ENCODE results near the gene SLIT3. TPM values are rescaled to one million over a fixed set of nuclear protein-coding genes. Genes with fewer than 3 reads are reported as not detected.

SLIT3 gene
- polyA plus RNA-seq, 3 donors = 48.8 to 51.1 (median 50.1) TPM

- DNase-seq (ENCODE audit: low read depth in 3 of 3, low spot score in 2 of 3) = no peak
Observed at GRCh38 chr5:169272111-169272510, 28.8 kb downstream of the SLIT3 start.

GRCh38 chr5:169270827-169271226 lies 30.1 kb downstream of the SLIT3 start:
- no peak for DNase-seq (ENCODE audit: low read depth in 3 of 3, low spot score in 2 of 3)

GRCh38 chr5:169268019-169268418 lies 32.9 kb downstream of the SLIT3 start:
- DNase-seq (ENCODE audit: low read depth in 3 of 3, low spot score in 2 of 3) = no peak

GRCh38 chr5:169265888-169266287 lies 35.1 kb downstream of the SLIT3 start:
- DNase-seq (ENCODE audit: low read depth in 3 of 3, low spot score in 2 of 3) = no peak

GRCh38 chr5:169263591-169263990 lies 37.3 kb downstream of the SLIT3 start:
- no peak for DNase-seq (ENCODE audit: low read depth in 3 of 3, low spot score in 2 of 3)

- DNase-seq (ENCODE audit: low read depth in 3 of 3, low spot score in 2 of 3) = no peak
Observed at GRCh38 chr5:169260896-169261569, 39.9 kb downstream of the SLIT3 start.

GRCh38 chr5:169258372-169259000 lies 42.5 kb downstream of the SLIT3 start:
- DNase-seq (ENCODE audit: low read depth in 3 of 3, low spot score in 2 of 3) = no peak

GRCh38 chr5:169256191-169256590 lies 44.7 kb downstream of the SLIT3 start:
- DNase-seq (ENCODE audit: low read depth in 3 of 3, low spot score in 2 of 3) = no peak

- DNase-seq (ENCODE audit: low read depth in 3 of 3, low spot score in 2 of 3) = no peak
Observed at GRCh38 chr5:169253071-169253470, 47.9 kb downstream of the SLIT3 start.

GRCh38 chr5:169251333-169252084 lies 49.4 kb downstream of the SLIT3 start:
- DNase-seq (ENCODE audit: low read depth in 3 of 3, low spot score in 2 of 3) = no peak

GRCh38 chr5:169250887-169251286 lies 50.1 kb downstream of the SLIT3 start:
- DNase-seq (ENCODE audit: low read depth in 3 of 3, low spot score in 2 of 3) = no peak

- no peak for DNase-seq (ENCODE audit: low read depth in 3 of 3, low spot score in 2 of 3)
Observed at GRCh38 chr5:169248996-169249395, 51.9 kb downstream of the SLIT3 start.

GRCh38 chr5:169248550-169248949 lies 52.4 kb downstream of the SLIT3 start:
- no peak for DNase-seq (ENCODE audit: low read depth in 3 of 3, low spot score in 2 of 3)

- no peak for DNase-seq (ENCODE audit: low read depth in 3 of 3, low spot score in 2 of 3)
Observed at GRCh38 chr5:169244812-169245211, 56.1 kb downstream of the SLIT3 start.

GRCh38 chr5:169243651-169244422 lies 57.1 kb downstream of the SLIT3 start:
- no peak for DNase-seq (ENCODE audit: low read depth in 3 of 3, low spot score in 2 of 3)

GRCh38 chr5:169242849-169243186 lies 58.1 kb downstream of the SLIT3 start:
- DNase-seq (ENCODE audit: low read depth in 3 of 3, low spot score in 2 of 3) = no peak

- DNase-seq (ENCODE audit: low read depth in 3 of 3, low spot score in 2 of 3) = no peak
Observed at GRCh38 chr5:169242175-169242848, 58.6 kb downstream of the SLIT3 start.

- DNase-seq (ENCODE audit: low read depth in 3 of 3, low spot score in 2 of 3) = no peak
Observed at GRCh38 chr5:169229342-169229892, 71.5 kb downstream of the SLIT3 start.

GRCh38 chr5:169226895-169227294 lies 74.0 kb downstream of the SLIT3 start:
- no peak for DNase-seq (ENCODE audit: low read depth in 3 of 3, low spot score in 2 of 3)

- DNase-seq (ENCODE audit: low read depth in 3 of 3, low spot score in 2 of 3) = no peak
Observed at GRCh38 chr5:169225830-169226356, 75.0 kb downstream of the SLIT3 start.
